Activated naive CD8-positive, alpha-beta T cell treated with anti-CD3 and anti-CD28 coated beads, Interleukin-2, amount 50 U/mL, for 16 hours (primary cell): ENCODE results near the gene PRCD.
"Not testable (repeated sequence)": the region's sequence is repeated elsewhere in the genome, so short reads cannot be mapped to it uniquely, and the experiment has no call there.

Experiments used
- DNase-seq: peaks from one replicate; pipeline ENCODE4 v3.0.0-alpha.2; 2020; ENCODE audit warnings: low read depth, low spot score

Gene PRCD

DNA sequence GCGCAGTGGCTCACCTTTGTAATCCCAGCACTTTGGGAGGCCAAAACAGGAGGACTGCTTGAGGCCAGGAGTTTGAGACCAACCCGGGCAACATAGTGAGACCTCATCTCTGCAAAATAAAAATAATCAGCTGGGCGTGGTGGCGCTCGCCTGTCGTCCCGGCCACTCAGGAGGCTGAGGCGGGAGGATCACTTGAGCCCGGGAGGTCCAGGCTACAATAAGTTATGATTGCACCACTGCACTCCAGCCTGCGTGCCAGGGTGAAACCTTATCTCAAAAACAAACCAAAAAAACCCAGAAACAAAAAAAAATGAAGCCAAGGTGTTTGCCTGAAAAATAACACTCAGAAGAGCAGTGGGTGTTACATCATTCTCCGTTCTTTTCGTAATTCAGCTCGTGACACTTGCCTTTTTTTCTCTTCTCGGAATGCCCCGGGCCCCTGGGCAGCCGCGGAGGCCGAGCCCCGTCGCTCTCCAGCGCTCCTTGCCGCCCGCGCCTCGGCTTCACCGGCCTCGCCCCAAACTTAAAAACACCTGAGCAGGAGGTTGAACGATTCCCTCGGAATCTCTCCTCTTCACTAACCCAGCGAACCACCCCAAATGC is 17.0 kb downstream of the PRCD start:
- DNase-seq: no peak

DNA sequence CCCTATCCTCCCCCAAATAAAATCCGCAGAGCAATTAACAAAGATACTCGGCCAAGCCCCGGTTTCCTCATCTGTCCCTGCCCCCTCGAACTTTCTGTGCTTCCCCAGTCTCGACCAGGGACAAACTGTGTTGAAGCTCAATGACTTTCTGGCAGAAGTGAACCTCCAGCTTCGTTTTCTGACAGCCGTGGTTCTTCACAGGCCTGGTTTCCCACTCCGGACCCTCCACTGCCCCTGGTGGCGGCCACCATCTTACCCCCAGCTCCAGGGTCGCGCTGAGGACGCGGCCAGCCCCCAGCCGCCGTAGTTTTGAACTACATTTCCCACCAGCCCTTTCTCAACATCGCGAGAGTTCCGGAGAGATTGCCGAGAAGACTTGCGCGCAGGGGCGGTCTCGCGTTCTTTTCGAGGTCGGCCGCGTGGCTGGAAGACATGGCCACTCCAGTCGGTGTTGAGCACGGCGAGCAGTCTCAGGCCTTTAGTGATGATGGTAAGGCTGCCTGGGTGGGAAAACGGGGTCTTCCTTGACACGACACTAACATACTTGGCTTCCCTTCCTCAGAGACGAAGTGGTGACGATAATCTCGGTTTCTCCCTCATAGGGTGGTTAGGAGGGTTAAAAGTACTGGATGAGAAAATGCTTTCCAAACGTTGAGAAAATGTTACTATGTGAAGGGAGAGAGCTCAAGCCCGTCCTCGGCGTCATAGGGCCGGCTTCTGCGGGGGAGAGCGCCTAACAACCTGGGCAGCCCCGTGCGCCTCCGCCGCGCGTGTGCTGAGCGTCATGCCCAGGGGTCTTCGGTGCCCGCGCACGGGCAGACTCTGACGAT is 17.7 kb downstream of the PRCD start:
- DNase-seq: peak; percentile 89

- no peak for DNase-seq
Observed at GRCh38 chr17:76558198-76559095, 18.6 kb downstream of the PRCD start.

- not testable (repeated sequence) for DNase-seq
Observed at GRCh38 chr17:76559460-76559859, 19.6 kb downstream of the PRCD start.

GRCh38 chr17:76560036-76560876 is 20.4 kb downstream of the PRCD start:
- DNase-seq: no peak

DNA sequence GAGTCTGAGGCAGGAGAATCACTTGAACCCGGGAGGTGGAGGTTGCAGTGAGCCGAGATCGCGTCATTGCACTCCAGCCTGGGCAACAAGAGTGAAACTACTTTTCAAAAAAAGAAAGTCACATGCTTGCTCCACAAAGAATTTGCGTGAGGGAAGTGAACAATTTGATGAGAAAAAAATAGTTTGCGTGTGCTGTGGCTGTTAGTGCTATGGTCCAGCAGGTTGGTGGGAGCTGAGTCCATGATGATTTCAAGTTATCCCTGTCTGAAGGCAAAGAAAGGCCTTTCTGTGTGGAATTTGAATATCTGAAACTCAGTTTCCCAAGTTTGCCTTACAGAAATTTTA is 21.0 kb downstream of the PRCD start:
- no peak for DNase-seq

DNA sequence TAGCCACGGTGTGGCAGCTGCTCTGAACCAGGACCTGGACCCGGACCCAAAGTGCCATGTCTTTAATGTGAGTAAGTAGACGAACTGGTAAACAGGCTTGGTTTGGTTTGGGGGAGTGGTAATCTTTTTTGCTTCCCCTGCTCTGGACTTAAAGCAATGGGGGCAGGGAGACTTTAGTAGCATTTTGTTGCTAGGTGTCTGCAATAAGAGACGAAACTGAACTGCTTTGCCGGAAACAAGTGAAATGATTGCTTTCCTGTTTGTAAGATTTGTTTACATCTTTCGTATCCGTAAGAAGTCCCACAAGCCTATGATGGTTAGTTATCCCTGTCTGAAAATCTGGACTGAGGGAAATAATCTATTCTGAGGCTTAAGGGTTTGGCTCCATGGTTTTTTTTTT is 21.5 kb downstream of the PRCD start:
- DNase-seq: no peak

- DNase-seq: no peak
Observed at GRCh38 chr17:76561799-76562268, 22.0 kb downstream of the PRCD start.

DNA sequence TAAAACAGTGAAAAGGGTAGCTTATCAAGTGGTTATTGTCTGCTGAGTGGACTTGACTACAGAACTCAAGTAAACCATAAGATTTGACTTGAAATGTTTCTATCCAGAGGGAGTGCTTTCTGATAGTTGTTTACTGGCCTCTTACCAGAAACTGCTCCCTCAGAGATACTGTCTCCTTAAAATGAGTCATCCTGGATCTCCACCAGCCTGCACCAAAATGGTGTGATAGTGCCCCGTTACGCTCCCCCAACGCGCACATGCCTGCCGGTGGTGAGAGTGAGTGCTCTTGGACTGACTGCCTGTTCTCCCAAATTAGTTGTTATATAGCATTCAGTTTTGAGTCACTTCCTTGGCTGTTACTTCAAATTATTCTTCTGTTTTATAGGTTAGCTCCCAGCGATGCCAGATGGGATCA is 22.9 kb downstream of the PRCD start:
- no peak for DNase-seq

- DNase-seq: not testable (repeated sequence)
Observed at GRCh38 chr17:76563359-76563758, 23.5 kb downstream of the PRCD start.

- not testable (repeated sequence) for DNase-seq
Observed at GRCh38 chr17:76564991-76565727, 25.3 kb downstream of the PRCD start.

- DNase-seq: no peak
Observed at GRCh38 chr17:76565728-76566612, 26.1 kb downstream of the PRCD start.

DNA sequence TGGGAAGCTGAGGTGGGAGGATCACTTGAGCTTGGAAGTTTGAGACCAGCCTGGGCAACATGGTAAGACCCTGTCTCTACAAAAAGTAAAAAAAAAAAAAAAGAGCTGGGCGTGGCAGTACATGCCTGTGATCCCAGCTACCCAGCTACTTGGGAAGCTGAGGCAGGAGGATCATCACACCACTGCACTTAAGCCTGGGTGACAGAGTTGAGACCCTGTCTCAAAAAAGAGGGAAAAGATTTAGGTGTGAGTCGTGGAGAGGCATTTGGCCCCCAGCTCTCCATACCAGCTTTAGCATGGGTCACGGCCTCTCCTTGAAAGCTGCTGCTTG is 26.7 kb downstream of the PRCD start:
- DNase-seq: no peak

DNA sequence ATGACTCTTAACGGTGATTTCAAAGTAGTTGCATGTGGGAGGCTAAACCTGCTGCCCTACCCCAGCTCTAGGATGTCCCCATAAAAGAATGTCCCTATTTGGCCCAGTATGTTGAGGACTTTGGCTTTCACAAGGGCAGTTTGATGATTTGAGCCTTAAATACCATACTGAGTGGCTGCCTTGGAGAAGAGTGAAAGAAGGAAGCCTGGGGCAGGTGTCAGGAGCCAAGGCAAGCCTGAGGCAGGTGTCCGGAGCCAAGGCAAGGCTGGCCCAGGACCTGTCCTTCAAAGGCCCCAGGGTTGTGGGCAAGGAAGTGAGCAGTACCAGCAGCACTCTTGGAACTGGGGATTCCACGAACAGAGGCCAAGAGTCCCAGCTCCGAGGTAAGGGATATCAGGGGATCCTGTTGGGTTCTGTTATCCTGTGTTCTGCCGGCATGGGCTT is 27.2 kb downstream of the PRCD start:
- no peak for DNase-seq

DNA sequence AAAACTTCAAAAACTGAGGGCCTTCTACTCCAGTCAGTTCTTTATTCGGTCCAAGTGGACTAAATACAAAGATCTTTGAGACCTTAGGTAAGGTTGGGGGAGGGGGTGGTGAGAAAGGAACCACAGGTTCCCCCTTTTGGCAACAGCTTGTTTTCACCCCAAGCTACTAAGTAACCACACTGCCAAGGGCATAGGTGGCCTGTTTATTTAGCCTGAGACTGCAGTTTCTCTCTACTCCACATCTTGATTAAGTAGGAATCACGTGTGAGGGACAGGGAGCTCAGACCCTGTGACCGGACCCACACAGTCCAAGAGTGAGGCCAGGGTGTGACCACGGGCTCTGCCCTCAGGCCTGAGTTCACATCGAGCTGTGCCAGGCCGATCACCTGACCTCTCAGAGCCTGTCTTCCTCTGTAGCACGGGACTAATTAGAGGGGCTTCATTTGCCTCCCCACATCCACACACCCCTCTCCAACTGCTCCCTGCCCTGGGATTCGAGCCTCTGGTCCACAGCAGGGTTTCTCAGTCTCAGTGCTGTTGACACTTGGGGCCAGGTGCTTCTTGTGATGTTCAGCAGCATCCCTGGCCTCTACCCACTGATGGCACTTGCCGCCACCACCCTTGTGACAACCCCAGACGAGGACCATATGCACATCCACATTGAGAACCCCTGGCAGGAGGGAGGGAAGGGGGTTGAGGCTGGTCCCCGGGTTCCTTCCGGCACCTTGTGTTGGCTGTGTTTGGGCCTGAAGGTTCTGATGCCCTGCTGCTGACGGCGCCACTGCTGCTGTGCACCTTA is 28.0 kb downstream of the PRCD start:
- DNase-seq: no peak

GRCh38 chr17:76568811-76569221 is 29.0 kb downstream of the PRCD start:
- DNase-seq: no peak

DNA sequence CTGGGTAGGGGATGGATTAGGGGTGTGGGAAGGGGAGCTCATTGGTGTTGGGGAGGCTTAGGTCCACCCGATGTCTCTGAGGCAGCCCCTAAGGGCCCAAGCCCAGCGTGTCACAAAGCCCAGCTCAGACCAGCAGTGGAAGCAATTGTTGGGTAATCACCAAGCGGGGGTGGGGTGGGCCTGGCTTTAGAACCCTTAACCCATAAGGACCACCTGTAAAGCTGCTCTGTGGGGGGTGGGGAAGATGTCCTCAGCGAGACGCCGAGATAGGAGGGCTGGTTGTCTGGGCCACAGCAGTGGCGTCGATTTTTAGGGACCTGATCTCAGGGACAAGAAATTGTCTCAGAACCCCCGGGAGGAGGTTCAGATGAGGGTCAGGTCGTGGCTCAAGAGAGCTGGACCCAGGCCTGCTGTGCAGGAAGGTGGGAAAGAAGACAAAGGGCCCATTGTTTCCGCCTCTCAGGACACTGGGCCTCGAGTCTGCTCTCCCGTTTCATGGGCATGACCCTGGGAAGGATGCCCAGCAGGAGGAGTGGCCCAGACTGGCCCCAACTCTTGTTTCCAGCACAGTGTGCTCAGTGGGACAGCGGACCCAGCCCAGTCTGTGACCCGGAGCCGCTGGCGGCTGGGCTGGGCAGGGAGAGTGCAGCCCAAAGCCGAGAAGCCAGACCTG is 29.9 kb downstream of the PRCD start:
- DNase-seq: no peak

DNA sequence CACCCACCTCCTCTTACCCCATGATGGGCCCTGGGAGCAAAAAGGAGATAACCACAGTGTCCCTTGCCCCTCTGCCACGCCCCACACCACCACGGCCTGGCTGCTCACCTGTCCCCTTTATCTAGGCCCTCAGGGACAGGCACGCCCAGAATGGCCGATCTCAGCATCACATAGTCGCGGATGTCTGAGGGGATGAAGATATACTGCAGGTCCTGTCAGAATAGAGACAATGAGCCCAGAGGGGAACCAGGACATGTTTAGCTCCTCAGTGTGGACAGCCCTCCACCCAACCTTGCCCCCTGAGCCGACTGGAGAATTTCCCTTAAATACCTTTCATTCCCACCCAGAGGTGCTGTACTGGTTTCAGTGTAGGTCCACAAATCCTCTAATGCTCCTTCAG is 30.6 kb downstream of the PRCD start:
- DNase-seq: no peak
